Liver (tissue), 3 donors: ENCODE results near the gene AQP9.

Source experiments
- CTCF ChIP-seq: fragments of 150-350 bp; IDR thresholded peaks from 2 replicates; pipeline ENCODE4 v1.5.1; 2017; ENCODE audit warnings: improper control_type of control experiment, low read depth, low read length; ENCODE audit not compliant: missing input control
- EGR1 ChIP-seq, 2 donors: IDR thresholded peaks; 2 replicates each; pipeline ENCODE4 v1.6.1; 2016 to 2018; ENCODE audit warnings: antibody characterized with exemption in 2 of 2, low read depth in 2 of 2
- GABPA ChIP-seq, 2 donors: IDR thresholded peaks in 1 of 2; conservative IDR thresholded peaks in 1 of 2; 2 replicates each; pipeline ENCODE4 v1.6.1; 2016; ENCODE audit warnings: antibody characterized with exemption in 2 of 2, mild to moderate bottlenecking in 1 of 2, moderate library complexity in 1 of 2
- JUND ChIP-seq, 2 donors: IDR thresholded peaks; 2 replicates each; pipeline ENCODE4 v1.6.1; 2016; ENCODE audit warnings: antibody characterized with exemption in 2 of 2
- REST ChIP-seq: IDR thresholded peaks from 2 replicates; pipeline ENCODE4 v1.6.1; 2016; ENCODE audit warnings: antibody characterized with exemption, mild to moderate bottlenecking
- SP1 ChIP-seq: IDR thresholded peaks from 2 replicates; pipeline ENCODE4 v1.6.1; 2018; ENCODE audit warnings: antibody characterized with exemption, mild to moderate bottlenecking
- donor health status: healthy.
- donor health status: healthy.

- TF ChIP-seq GABPA (IDR thresholded peaks at IDR 0.05 in 1 of 2, conservative IDR thresholded peaks at IDR 0.05 in 1 of 2) (no peak), CTCF (no peak), EGR1 (IDR thresholded peaks at IDR 0.05; ENCODE audit: low read depth in 2 of 2) (no peak), JUND (IDR thresholded peaks at IDR 0.05) (no peak), SP1 (no peak), REST (no peak)
Measured at GRCh38 chr15:58135511-58136174, 2.5 kb upstream of the AQP9 start.
